Astrocyte (in vitro differentiated cells and primary cell): ENCODE measurements around the gene SPART.
"Not testable (repeated sequence)": the region's sequence is repeated elsewhere in the genome, so short reads cannot be mapped to it uniquely, and the experiment has no call there.

Source experiments
- CTCF ChIP-seq: IDR thresholded peaks from 2 replicates; pipeline ENCODE4 v1.5.1; 2011; ENCODE audit warnings: low read depth, mild to moderate bottlenecking, inconsistent platforms, low read length, moderate library complexity; ENCODE audit not compliant: insufficient read depth
- EZH2 ChIP-seq: IDR thresholded peaks from 2 replicates; pipeline ENCODE4 v1.6.1; 2012; ENCODE audit warnings: mild to moderate bottlenecking, low read length, inconsistent platforms; ENCODE audit not compliant: insufficient read depth

GRCh38 chr13:36299469-36299868 is 46.7 kb downstream of the SPART start:
- not testable (repeated sequence) for TF ChIP-seq EZH2, CTCF
